H9 (cell line): Measurements from ENCODE around the gene KRT6C. TPM values are rescaled to one million over a fixed set of nuclear protein-coding genes. Genes with fewer than 3 reads are reported as not detected.

Source experiments
- DNase-seq: peaks from one replicate; pipeline ENCODE4 v3.0.0-alpha.2; 2017
- H2AFZ ChIP-seq: one replicate; pipeline ENCODE4 v1.6.1; 2013; ENCODE audit warnings: mild to moderate bottlenecking, low read length, control low read depth, moderate library complexity
- H2AK5ac ChIP-seq: 2 replicates; pipeline ENCODE4 v1.6.1; 2013; ENCODE audit warnings: low read length, control low read depth, mixed read lengths; ENCODE audit not compliant: insufficient read length
- H2BK120ac ChIP-seq: one replicate; pipeline ENCODE4 v1.6.1; 2013; ENCODE audit warnings: low read depth, mild to moderate bottlenecking, low read length, control low read depth, inconsistent platforms; ENCODE audit not compliant: poor library complexity, severe bottlenecking
- H2BK12ac ChIP-seq: 2 replicates; pipeline ENCODE4 v1.6.1; 2013; ENCODE audit warnings: low read length, control low read depth, mixed read lengths, low read depth; ENCODE audit not compliant: insufficient read length
- H2BK15ac ChIP-seq: 2 replicates; pipeline ENCODE4 v1.6.1; 2013; ENCODE audit warnings: low read depth, low read length, control low read depth
- H2BK20ac ChIP-seq: one replicate; pipeline ENCODE4 v1.6.1; 2013; ENCODE audit warnings: low read depth, mild to moderate bottlenecking, low read length, control low read depth, inconsistent platforms; ENCODE audit not compliant: poor library complexity, severe bottlenecking
- H2BK5ac ChIP-seq: 2 replicates; pipeline ENCODE4 v1.6.1; 2013; ENCODE audit warnings: low read length, control low read depth, mixed read lengths; ENCODE audit not compliant: insufficient read length
- H3K14ac ChIP-seq: 2 replicates; pipeline ENCODE4 v1.6.1; 2013; ENCODE audit warnings: low read length, control low read depth; ENCODE audit not compliant: insufficient read depth
- H3K18ac ChIP-seq: 2 replicates; pipeline ENCODE4 v1.6.1; 2013; ENCODE audit warnings: low read depth, mild to moderate bottlenecking, mixed read lengths, low read length, control low read depth; ENCODE audit not compliant: insufficient read length
- H3K23ac ChIP-seq: 2 replicates; pipeline ENCODE4 v1.6.1; 2013; ENCODE audit warnings: low read length, control low read depth, mixed read lengths, low read depth; ENCODE audit not compliant: insufficient read length
- H3K23me2 ChIP-seq: 2 replicates; pipeline ENCODE4 v1.6.1; 2013; ENCODE audit warnings: low read depth, mild to moderate bottlenecking, mixed read lengths, low read length, control low read depth; ENCODE audit not compliant: insufficient read length, poor library complexity, severe bottlenecking
- H3K27ac ChIP-seq: 2 replicates; pipeline ENCODE4 v1.5.1; 2013; ENCODE audit warnings: low read length, control low read depth, mixed read lengths, low read depth; ENCODE audit not compliant: insufficient read length
- H3K27me3 ChIP-seq: 2 replicates; pipeline ENCODE4 v1.6.1; 2013; ENCODE audit warnings: low read length, control low read depth, inconsistent platforms; ENCODE audit not compliant: insufficient read depth
- H3K4ac ChIP-seq: 2 replicates; pipeline ENCODE4 v1.6.1; 2013; ENCODE audit warnings: low read depth, mild to moderate bottlenecking, control low read depth, inconsistent platforms, low read length, moderate library complexity
- H3K4me1 ChIP-seq: 2 replicates; pipeline ENCODE4 v1.6.1; 2013; ENCODE audit warnings: low read length, control low read depth, inconsistent platforms; ENCODE audit not compliant: insufficient read depth
- H3K4me2 ChIP-seq: 2 replicates; pipeline ENCODE4 v1.6.1; 2013; ENCODE audit warnings: low read length, control low read depth, mixed read lengths; ENCODE audit not compliant: insufficient read length, insufficient read depth
- H3K56ac ChIP-seq: 2 replicates; pipeline ENCODE4 v1.6.1; 2013; ENCODE audit warnings: low read depth, mild to moderate bottlenecking, mixed read lengths, low read length, control low read depth; ENCODE audit not compliant: insufficient read length
- H3K79me1 ChIP-seq: 2 replicates; pipeline ENCODE4 v1.6.1; 2013; ENCODE audit warnings: low read depth, mild to moderate bottlenecking, moderate library complexity, low read length, control low read depth, inconsistent platforms; ENCODE audit not compliant: insufficient read depth, poor library complexity, severe bottlenecking
- H3K79me2 ChIP-seq: 2 replicates; pipeline ENCODE4 v1.6.1; 2013; ENCODE audit warnings: low read length, control low read depth, inconsistent platforms; ENCODE audit not compliant: insufficient read depth
- H3K9ac ChIP-seq: 2 replicates; pipeline ENCODE4 v1.6.1; 2013; ENCODE audit warnings: low read length, control low read depth, mixed read lengths; ENCODE audit not compliant: insufficient read length; ENCODE audit errors: extremely low read depth
- H3K9me3 ChIP-seq: one replicate; pipeline ENCODE4 v1.6.1; 2013; ENCODE audit warnings: low read depth, low read length, inconsistent platforms; ENCODE audit not compliant: control insufficient read depth
- H3T11ph ChIP-seq: one replicate; pipeline ENCODE4 v1.6.1; 2013; ENCODE audit warnings: mild to moderate bottlenecking, low read length, control low read depth, inconsistent platforms
- H4K20me1 ChIP-seq: one replicate; pipeline ENCODE4 v1.6.1; 2013; ENCODE audit not compliant: control insufficient read depth, insufficient read length, insufficient read depth
- H4K5ac ChIP-seq: 2 replicates; pipeline ENCODE4 v1.6.1; 2013; ENCODE audit warnings: low read depth, mild to moderate bottlenecking, mixed read lengths, low read length, control low read depth; ENCODE audit not compliant: insufficient read length
- H4K8ac ChIP-seq: replicated peaks from 2 replicates; pipeline ENCODE4 v1.6.1; 2013; ENCODE audit warnings: low read length, control low read depth, mixed read lengths, low read depth; ENCODE audit not compliant: insufficient read length
- H4K91ac ChIP-seq: 2 replicates; pipeline ENCODE4 v1.6.1; 2013; ENCODE audit warnings: low read depth, mild to moderate bottlenecking, moderate library complexity, mixed read lengths, low read length, control low read depth; ENCODE audit not compliant: insufficient read length
- H3K27ac Mint-ChIP-seq, 3 experiments: 2 replicates in 2 of 3; 3 replicates in 1 of 3; pipeline ENCODE4 v1.8.0; 2020 to 2021; ENCODE audit warnings: mixed read lengths in 3 of 3, mild to moderate bottlenecking in 1 of 3, moderate library complexity in 1 of 3
- H3K27me3 Mint-ChIP-seq: 2 replicates; pipeline ENCODE4 v1.8.0; 2021; ENCODE audit warnings: low read depth, mild to moderate bottlenecking, moderate library complexity, mixed read lengths
- H3K36me3 Mint-ChIP-seq, 3 experiments: 2 replicates in 2 of 3; 3 replicates in 1 of 3; pipeline ENCODE4 v1.8.0; 2020 to 2021; ENCODE audit warnings: low read depth in 3 of 3, mixed read lengths in 3 of 3; ENCODE audit not compliant: insufficient read depth in 1 of 3
- H3K4me1 Mint-ChIP-seq, 2 experiments: 2 replicates each; pipeline ENCODE4 v1.8.0; 2020; ENCODE audit warnings: mixed read lengths in 2 of 2
- H3K4me3 Mint-ChIP-seq, 2 experiments: 2 replicates in 1 of 2; 3 replicates in 1 of 2; pipeline ENCODE4 v1.8.0; 2020 to 2021; ENCODE audit warnings: mild to moderate bottlenecking in 2 of 2, mixed read lengths in 2 of 2, moderate library complexity in 1 of 2
- H3K9me3 Mint-ChIP-seq, 2 experiments: 2 replicates in 1 of 2; 3 replicates in 1 of 2; pipeline ENCODE4 v1.8.0; 2020; ENCODE audit warnings: mild to moderate bottlenecking in 2 of 2, mixed read lengths in 2 of 2, moderate library complexity in 1 of 2
- CTCF ChIP-seq: fragments of 200-600 bp; sonication (generic); conservative IDR thresholded peaks from 3 replicates; pipeline ENCODE4 v1.8.0; 2021; ENCODE audit warnings: antibody characterized with exemption, mild to moderate bottlenecking
- WGBS: extraction: QIAGEN DNeasy Blood & Tissue Kit; methylation state at CpG from one replicate; pipeline ENCODE4 v1.1.7; 2013; ENCODE audit warnings: missing lambda C conversion rate, low lambda C conversion rate, mixed read lengths; ENCODE audit not compliant: insufficient read length; ENCODE audit errors: extremely low coverage; 5-methylcytosine and 5-hydroxymethylcytosine counted together
- total RNA-seq: library from RNA; stranded (reverse); gene quantifications from 2 replicates; pipeline ENCODE4 v1.2.1, GENCODE V29; 2021

Gene KRT6C
- total RNA-seq, 1 experiment from 2014 or later, result not detected

GRCh38 chr12:52437508-52437907 is 36.1 kb downstream of the KRT6C start:
- no peaks in the 10 kb centered on the region for H3K79me1 ChIP-seq
- no peak overlapping the region for H2BK120ac ChIP-seq
- H2BK20ac ChIP-seq, result no peak overlapping the region
- no peak overlapping the region for H3K4me3 Mint-ChIP-seq
- no peak overlapping the region for H3K27ac Mint-ChIP-seq
- no peaks in the 10 kb centered on the region for H3K9me3 ChIP-seq
- H3K27ac ChIP-seq, result no peak overlapping the region
- H3K18ac ChIP-seq, result no peak overlapping the region
- no peak overlapping the region for H4K91ac ChIP-seq
- no peak overlapping the region for H2BK15ac ChIP-seq
- no peaks in the 10 kb centered on the region for H4K20me1 ChIP-seq
- no peak overlapping the region for H2AK5ac ChIP-seq
- H2AFZ ChIP-seq, result no peak overlapping the region
- no peak overlapping the region for H3K56ac ChIP-seq
- H4K5ac ChIP-seq, result no peak overlapping the region
- H3K4me1 ChIP-seq, result 0 out of 2 replicates have a peak, but pooled peaks cover 2% of the 10 kb centered on the region
- H3K27me3 Mint-ChIP-seq, result peaks cover 6% of the 10 kb centered on the region
- peaks cover 10 to 24% of the 10 kb centered on the region in 2 experiments for H3K4me1 Mint-ChIP-seq
- H3T11ph ChIP-seq, result no peak overlapping the region
- H3K23me2 ChIP-seq, result no peaks in the 10 kb centered on the region
- no peak overlapping the region for H3K4me2 ChIP-seq
- H3K14ac ChIP-seq, result no peak overlapping the region
- TF ChIP-seq CTCF, result no peak
- H3K23ac ChIP-seq, result no peak overlapping the region
- no peak for DNase-seq
- no peak overlapping the region for H3K9ac ChIP-seq
- no CpG with 5 or more reads among the region's 9 CpGs for WGBS
- no peak overlapping the region for H3K4ac ChIP-seq
- no peak overlapping the region for H2BK5ac ChIP-seq
- no peak overlapping the region for H4K8ac ChIP-seq
- H3K27me3 ChIP-seq, result no peaks in the 10 kb centered on the region
- H3K9me3 Mint-ChIP-seq, result no peaks in the 10 kb centered on the region
- no peak overlapping the region for H2BK12ac ChIP-seq
- H3K36me3 Mint-ChIP-seq, result no peaks in the 10 kb centered on the region
- H3K79me2 ChIP-seq, result no peaks in the 10 kb centered on the region
